HG03460 (cell line): ENCODE data around the gene ST3GAL5.
"Not testable (repeated sequence)": the region's sequence is repeated elsewhere in the genome, so short reads cannot be mapped to it uniquely, and the experiment has no call there.

Experiments used
- ATAC-seq: cut with Tn5 transposase; IDR thresholded peaks from one replicate; pipeline ENCODE4 v1.9.1; 2021; ENCODE audit not compliant: unreplicated experiment

The ST3GAL5 gene

DNA sequence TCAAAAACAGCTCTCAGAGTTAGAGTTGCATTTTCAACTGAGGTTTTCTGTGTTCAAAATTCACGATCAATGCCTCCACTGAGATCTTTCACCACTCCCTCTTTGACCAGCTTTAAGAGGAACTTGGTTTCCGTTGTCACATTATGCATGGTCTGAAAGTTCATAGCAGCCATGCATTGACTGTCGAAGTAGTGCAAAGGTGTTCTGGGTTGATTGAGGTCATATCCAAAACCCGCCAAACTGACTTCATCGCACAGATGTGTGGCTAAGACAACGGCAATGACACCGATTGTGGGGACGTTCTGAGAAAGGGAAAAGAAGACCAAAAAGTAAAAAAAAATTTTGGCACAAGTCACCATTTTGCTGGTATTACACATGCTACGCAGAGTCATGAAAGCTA, 48.7 kb downstream of the ST3GAL5 start:
- no peak for ATAC-seq

DNA sequence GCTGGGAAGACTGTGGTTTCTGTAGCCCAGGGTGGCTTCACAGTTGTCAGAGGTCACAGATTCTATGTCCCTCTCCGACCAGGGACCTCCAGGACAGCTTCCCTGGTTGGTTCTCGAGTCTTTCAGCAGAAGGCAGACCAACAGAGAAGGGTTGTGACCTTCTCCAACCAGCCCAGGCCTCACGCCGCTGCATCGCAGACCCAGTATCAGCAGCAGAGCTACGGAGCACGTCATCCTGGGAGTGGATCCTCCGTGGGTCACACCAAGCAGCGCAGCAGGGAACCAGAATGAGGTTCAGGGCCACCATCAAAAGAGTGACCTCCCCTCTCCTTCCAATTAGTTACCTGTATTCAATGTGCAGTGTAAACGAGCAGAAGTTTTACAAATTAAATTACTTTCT, 49.3 kb downstream of the ST3GAL5 start:
- no peak for ATAC-seq

DNA sequence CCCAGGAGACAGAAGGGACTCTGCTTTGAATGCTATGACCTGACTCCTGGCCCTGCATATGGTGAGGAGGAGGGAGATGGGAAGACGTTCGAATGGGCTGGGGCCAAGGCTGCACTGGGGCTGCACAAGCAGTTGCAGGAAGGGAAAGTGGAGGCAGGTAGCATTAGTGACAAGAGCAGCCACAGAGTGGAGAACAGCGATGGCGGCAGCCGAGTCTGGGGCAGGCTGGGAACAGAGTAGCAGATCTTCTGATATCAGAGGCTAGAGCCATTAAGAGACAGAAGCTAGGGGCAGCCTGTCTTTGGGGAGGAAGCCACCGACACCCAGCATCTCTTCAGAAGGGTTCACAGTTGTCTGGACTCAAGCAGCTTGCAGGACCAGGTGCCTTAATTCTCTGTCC, 50.1 kb downstream of the ST3GAL5 start:
- no peak for ATAC-seq

DNA sequence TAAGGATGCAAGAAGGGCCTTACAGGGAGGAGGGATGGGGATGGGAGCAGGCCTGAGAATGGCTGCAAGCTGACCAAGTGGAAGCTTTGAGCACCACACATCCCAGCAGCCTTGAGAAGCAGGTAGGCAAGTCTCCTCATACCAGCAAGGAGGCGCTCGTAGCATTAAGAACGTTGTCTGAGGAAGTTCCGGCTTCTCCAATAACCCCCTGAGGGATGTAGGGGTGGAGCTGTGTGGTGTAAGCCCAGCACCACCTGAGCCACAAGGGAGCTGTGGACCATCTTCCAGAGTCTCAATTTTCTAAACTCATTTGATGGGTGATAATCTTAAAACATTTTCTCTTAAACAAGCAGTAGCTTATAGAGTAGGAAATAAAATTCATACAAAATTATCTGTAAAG, 50.6 kb downstream of the ST3GAL5 start:
- no peak for ATAC-seq

DNA sequence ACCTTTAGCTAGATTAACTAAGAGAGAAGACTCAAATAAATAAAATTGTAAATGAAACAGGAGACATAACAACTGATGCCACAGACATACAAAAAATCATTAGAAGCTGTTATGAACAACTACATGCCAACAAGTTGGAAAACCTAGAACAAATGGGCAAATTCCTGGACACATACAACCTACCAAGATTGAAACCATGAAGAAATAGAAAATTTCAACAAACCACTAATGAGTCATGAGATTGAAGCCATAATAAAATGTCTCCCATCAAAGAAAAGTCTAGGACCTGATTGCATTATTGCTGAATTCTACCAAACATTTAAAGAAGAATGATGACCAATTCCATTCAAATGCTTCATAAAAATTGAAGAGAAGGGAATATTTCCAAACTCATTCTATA, 54.3 kb downstream of the ST3GAL5 start:
- ATAC-seq: no peak

DNA sequence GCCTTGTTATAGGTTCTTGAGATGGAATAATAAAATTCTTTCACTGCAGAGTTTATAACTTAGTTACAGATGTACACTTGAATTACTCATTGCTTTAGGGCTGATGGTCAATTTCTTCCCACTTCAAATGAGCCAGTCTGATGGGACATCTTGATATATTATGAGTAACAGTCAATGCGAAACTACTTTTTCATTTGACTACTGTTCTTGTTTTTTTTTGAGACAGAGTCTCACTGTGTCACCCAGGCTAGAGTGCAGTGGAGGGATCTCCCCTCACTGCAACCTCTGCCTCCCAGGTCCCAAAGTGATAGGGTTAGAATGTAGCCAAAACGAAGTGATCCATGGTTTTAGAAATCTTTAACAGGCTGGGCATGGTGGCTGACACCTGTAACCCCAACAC, 57.1 kb downstream of the ST3GAL5 start:
- ATAC-seq: no peak

DNA sequence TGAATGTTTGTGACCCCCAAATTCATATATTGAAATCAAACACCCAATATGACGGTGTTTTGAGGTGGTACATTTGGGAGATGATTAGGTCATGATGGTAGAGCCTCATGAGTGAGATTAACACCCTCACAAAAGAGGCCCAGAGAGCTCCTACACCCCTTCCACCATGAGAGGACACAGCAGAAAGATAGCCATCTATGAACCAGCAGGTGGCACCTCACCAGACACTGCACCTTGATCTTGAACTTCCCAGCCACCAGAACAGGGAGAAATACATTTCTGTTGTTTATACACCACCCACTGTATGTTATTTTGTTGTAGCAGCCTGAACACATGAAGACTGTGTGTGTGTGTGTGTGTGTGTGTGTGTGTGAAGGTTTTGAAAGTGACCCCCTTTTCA, 58.1 kb downstream of the ST3GAL5 start:
- no peak for ATAC-seq

DNA sequence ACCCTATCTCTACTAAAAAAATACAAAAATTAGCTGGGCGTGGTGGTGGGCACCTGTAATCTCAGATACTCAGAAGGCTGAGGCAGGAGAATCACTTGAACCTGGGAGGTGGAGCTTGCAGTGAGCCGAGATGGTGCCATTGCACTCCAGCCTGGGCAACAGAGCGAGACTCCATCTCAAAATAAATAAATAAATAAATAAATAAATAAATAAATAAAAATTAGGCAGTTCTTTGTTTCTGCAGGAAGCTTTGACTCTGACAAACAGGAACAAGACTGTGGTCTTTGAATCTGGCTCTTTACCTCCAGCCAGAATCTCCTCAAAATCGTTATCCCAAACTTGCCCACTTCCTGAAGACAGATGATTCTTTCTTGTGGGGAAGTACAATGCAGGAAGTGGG, 59.4 kb downstream of the ST3GAL5 start:
- not testable (repeated sequence) for ATAC-seq

DNA sequence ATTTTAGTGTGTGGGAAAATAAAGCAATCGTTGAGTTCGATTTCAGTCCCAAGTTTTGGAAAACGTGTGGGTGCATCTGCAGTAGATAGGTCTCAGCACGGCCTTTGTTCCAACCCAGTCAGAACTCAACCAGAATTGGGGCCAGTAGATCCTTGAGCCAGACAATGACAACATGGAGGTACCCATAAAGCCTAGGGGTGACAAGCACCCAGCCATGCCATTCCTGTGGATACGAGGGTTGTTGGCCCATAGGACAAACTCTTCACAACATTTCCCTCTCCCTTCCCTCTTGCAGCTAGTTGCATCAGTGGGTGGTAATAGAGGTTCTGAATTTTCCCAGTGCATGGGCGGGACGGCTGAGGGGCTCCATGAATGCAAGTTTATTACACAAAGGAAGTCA, 60.1 kb downstream of the ST3GAL5 start:
- no peak for ATAC-seq

DNA sequence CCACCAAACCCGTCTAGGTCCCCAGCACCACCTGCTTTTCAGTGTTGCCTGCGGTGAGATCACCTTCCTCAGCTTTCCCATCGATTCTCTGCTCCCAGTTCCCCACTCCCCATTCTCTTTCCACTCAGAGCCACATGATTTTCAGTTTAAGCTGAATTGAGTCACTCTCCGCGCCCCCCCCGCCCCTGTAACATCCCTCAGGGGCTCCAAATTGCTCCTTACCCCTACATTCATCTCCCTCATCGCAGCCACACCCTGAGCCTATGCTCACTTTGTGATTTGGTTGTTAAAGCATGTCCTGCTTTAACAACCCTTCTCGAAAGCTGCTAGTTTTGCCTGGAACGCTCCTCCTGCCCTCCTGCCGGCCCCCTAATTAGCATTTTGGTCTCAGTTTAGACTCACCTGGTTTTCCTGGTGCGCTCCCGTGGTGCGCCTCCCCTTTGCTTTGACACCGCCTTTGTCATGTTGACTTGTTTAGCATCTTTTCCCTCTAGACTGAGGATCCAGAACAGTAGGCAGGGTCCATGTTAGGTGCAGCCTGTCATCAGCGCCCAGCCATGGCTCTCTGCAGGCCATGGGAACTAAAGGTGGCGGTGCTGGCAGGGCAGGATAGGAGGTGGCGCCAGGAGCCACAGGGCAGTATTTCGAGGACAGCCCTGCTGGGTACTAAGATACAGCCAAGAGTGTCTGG, 60.8 kb downstream of the ST3GAL5 start:
- ATAC-seq: no peak

DNA sequence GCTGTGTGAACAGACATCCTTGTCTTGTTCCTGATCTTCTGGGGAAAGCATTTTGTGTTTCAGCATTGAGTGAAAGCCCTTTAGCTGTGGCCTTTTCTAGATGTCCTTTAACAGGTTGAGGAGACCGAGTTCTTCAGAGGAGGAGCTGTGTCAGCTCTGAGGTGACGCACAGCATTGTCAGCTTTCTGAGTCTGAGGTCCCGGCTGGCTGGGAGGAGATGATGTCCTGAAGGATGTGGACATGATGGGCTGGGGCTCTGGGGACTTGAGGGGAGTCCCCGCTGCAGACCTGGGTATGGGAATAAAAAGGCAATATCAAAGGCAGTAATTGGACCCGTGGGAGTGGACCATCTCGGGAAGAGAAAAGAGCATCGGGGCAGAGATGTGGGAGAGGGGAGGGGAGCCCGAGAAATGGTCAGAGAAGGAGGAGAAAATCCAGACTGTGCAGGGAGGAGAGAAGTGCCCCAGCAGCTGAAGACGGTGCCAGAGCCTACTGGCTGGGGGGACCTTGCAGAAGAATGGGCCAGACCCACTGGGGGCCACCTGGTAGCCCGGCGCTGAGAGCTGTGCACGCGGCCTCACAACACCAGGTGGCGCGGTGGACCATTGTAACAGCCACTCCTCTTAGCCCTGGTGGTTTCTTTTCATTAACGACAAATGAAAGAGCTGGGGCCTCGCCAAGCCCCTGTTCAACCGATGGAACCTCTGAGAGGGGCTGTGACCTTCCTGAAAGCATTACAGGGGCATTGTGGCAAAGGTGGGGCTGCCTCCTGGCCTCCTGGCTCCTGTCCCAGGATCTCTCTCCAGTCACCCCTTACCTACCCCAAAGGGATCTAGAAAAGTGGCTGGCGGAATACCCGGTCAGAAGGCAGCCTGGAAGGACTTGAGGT, 61.6 kb downstream of the ST3GAL5 start:
- ATAC-seq: peak; percentile 57

DNA sequence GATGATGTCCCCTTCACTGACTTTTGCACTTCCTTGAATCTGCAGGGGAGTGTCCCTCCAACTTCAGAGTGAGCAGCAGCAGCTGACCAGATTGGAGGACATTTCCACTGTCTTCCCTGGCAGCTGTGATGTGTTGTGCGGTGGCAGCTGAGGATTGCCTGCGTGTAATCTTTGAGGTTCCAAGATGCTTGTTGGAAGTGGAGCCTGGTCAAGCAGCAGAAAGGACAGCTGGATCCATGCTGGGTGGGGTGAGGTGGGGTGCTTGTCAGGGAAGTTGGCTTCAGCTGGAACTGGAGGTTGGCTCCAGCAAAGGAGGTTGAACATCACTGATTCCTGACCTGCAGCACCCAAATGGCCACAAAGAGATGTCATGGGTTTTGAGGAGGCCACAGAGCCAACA, 64.8 kb downstream of the ST3GAL5 start:
- ATAC-seq: no peak

DNA sequence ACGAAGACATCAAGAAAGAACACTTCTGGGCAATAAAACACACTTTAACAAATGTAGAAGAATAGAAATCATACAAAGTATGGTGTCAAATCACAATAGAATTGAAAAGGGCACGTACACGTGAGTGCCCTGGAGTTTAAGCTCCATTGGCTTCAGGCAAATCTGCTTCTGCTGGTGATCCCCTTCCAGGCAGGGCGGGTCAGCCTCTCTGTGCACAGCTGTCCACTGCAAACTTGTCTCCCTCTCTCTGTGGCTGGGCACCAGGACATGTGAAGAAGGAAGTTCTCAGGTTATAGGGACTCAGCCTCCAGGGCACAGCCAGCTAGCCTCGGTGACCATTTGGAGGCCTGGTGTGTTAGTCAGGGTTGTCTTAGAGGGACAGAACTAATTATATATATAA, 66.0 kb downstream of the ST3GAL5 start:
- no peak for ATAC-seq

DNA sequence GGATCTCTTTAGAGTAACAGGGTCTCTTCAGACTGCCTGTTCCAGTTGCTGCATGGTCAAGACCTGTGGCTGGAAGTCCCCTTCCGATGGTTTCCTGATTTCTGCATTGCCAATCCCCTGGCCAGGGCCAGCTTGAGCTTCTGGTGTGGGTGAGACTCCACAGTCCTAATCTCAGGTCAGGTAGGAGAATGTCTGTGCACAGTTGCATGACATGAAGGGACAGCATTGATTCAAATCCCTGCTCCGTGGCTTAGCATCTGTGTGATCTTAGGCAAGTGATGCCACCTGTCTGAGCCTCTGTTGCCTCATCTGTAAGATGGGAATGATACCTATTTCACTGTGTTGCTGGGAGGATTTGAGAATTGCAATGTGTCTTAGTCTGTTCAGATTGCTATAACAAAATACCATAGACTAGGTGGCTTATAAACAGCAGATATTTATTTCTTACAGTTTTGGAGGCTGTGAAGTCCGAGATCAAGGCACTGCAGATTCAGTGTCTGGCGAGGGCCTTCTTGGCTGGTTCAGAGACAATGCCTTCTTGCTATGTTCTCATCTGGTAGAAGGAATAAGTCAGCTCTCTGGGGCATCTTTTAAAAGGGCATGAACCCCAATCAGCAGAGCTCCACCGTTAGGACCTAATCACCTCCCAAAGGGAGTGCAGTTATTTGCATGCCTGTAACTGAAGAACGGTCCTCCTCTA, 68.8 kb downstream of the ST3GAL5 start:
- ATAC-seq: no peak

DNA sequence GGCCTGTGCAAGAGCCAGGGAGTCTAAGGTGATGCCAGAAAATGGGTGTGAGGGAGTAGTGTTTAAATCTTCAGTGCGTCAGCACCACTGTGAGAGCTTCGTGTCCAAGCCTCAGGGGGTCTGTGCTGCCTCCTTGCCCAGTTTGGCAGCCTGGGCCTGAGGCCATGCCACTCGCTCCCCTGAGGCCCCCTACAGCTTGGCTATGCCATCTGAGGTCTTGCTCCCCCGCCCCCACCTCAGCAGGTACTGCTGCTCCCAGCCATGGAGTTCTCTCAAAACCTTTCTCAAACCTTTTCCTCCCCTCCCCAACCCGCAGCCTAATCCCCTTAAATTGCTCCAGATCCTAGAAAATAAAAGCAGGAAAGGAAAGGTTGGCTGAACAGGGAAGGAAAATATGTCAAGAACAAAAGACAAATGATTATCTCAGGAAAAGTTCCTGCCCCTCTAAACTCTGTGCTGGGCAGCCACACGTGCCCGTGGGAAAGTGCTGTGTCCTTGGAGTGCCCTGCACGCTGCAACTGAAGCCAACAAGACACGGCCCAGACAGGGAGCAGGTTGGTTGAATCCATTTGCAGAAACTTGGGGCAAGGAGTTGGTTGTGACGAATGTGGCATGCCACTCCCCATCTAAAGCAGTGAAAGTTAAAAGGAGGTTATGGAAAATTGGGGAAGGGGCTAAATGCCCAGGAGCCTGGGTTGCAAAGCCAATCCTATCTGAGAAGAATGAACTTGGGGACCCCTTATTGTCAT, 73.8 kb downstream of the ST3GAL5 start:
- ATAC-seq: no peak

DNA sequence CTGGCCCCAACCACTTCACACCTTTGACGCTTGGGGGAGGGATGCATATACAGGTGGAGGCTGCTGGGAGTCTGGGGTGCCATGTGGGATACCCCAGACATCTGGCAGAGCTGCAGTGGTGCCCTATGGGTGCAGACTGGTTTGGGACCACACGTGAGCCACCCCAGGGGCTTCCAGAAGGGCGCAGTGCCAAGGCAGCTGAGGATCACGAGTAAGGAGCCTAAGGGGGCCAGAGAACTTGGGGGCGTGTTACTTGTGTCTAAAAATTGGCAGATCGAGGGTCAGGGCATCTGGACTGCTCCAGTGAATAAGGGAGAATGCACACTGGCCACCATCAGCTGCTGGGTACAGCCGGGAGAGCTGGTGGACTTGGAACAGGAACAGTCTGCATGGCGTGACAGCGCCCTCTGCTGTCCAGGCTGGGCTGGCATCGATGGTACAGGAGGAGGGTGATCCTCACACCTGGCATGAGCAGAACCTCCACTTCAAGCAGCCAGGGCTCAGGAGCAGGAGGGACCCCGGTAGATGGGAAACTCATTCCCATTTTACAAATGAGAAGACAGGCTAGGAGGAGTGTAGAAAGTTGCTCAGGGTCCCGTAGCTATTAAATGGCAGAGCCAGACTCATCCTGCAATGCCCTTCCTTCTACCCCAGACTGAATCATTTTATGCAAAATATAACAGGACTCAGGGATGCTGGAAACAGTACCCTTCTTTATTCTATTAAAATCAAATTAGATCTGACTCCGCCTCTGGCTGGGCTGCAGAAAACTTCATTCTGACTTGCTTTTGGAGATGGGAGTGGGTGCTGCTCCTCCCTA, 74.6 kb downstream of the ST3GAL5 start:
- no peak for ATAC-seq

DNA sequence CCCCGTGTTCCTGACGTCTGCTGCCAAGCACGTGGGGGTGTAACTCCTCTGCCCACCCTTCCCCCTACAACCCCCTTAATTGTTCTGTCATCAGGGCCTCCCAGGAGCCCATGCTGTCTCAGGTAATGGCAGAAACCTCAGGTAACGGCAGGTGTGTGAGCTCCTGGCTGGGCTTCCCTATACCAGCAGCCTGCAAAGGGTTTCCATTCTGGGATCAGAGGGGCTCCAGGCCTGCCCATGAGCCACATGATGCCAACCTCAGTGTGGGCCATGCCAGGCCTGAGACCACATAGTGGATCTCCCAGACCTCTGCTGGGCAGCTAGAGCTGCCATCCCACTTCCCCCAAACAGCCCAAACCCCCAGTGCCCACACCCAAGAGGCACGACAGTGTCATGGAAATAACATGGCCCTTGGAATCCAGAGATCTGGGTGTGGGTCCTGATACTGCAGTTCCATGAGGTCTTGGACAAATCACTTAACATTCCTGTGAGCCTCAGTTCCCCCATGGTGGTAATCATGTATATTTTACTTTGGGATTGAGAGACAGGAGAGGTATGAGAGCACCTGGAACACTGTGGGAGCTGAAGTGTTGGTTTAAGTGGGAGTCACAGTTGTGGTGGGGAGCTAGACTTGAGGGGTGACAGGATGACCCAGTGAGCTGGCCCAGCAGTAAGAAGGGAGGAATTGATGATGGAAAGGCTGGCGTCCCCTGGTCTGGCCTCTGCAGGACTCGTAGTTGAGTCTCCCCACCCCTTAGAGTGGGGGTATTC, 75.4 kb downstream of the ST3GAL5 start:
- no peak for ATAC-seq

DNA sequence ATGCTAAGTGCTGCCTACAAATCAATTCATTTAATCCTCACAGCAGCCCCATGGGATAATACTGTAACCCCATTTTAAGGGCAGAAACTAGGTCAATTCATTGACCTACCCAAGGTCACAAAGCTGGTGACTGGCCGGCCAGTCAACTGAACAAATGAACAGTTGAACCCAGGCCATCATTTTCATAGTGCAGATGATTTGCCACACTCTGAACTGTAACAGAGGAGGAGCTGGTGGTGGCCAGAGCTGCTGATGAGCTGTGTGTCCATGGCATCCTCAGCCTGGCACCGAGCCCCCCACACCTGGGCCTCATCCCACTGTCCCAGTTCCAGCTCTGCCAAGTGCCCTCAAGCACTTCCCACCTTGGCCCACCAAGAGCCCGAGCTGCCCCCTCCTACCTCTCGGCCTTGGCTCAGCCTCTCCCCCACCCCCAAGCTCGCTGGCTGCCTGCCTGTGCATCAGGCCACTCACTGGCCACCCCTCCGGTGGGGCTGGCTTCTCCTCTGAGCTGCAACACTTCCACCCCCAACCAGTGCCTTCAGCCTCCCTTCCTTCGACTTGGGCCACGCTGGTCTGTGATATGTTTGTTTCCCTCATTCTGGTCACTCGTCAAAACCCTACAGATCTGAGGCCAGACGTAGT, 76.6 kb downstream of the ST3GAL5 start:
- ATAC-seq: no peak
